H4 (cell line): ENCODE data around the gene KPNA1. TPM values are rescaled to one million over a fixed set of nuclear protein-coding genes. Genes with fewer than 3 reads are reported as not detected.
"Not testable (repeated sequence)": the region's sequence is repeated elsewhere in the genome, so short reads cannot be mapped to it uniquely, and the experiment has no call there.

Experiments
- DNase-seq: peaks from one replicate; pipeline ENCODE4 v3.0.0-alpha.2; 2015; ENCODE audit warnings: low spot score
- total RNA-seq: library from RNA; depleted of rRNA; stranded (reverse); fragments of >200 nt; shearing (Covaris generic); gene quantifications from 2 replicates; pipeline ENCODE4 v1.2.3, GENCODE V29; 2014

The KPNA1 gene
- total RNA-seq, 1 experiment from 2014 or later, result 43.5 TPM

- DNase-seq, result no peak
These were observed 5.0 kb upstream of the KPNA1 start for GRCh38 chr3:122519693-122520092.

- no peak for DNase-seq
These were observed 2.2 kb upstream of the KPNA1 start for GRCh38 chr3:122516846-122517360.

GRCh38 chr3:122515870-122516269, 1.1 kb upstream of the KPNA1 start:
- DNase-seq, result no peak

- no peak for DNase-seq
These were observed 305 bp upstream of the KPNA1 start for GRCh38 chr3:122515020-122515468.

GRCh38 chr3:122513386-122514122, 1.2 kb downstream of the KPNA1 start:
- DNase-seq, result peak; percentile 77

- DNase-seq, result no peak
These were observed 2.5 kb downstream of the KPNA1 start for GRCh38 chr3:122512284-122512683.

- no peak for DNase-seq
These were observed 3.7 kb downstream of the KPNA1 start for GRCh38 chr3:122510878-122511535.

- peak; percentile 93 for DNase-seq
These were observed 5.8 kb downstream of the KPNA1 start for GRCh38 chr3:122508944-122509343.

- no peak for DNase-seq
These were observed 6.4 kb downstream of the KPNA1 start for GRCh38 chr3:122508135-122508914.

- no peak for DNase-seq
These were observed 8.3 kb downstream of the KPNA1 start for GRCh38 chr3:122506450-122506849.

- no peak for DNase-seq
These were observed 9.1 kb downstream of the KPNA1 start for GRCh38 chr3:122505676-122506075.

GRCh38 chr3:122502941-122503340, 11.8 kb downstream of the KPNA1 start:
- DNase-seq, result no peak

GRCh38 chr3:122502139-122502538, 12.6 kb downstream of the KPNA1 start:
- DNase-seq, result no peak

- DNase-seq, result not testable (repeated sequence)
These were observed 13.8 kb downstream of the KPNA1 start for GRCh38 chr3:122500964-122501363.

GRCh38 chr3:122498152-122498551, 16.6 kb downstream of the KPNA1 start:
- DNase-seq, result no peak

- DNase-seq, result peak; percentile 93
These were observed 17.3 kb downstream of the KPNA1 start for GRCh38 chr3:122497425-122497824.

GRCh38 chr3:122496508-122496907, 18.2 kb downstream of the KPNA1 start:
- no peak for DNase-seq

GRCh38 chr3:122493296-122493695, 21.4 kb downstream of the KPNA1 start:
- DNase-seq, result peak; percentile 88

GRCh38 chr3:122488262-122488973, 26.3 kb downstream of the KPNA1 start:
- no peak for DNase-seq

- DNase-seq, result peak; percentile 65
These were observed 29.8 kb downstream of the KPNA1 start for GRCh38 chr3:122484985-122485384.

- DNase-seq, result no peak
These were observed 33.3 kb downstream of the KPNA1 start for GRCh38 chr3:122481390-122481789.

GRCh38 chr3:122476532-122476931, 38.2 kb downstream of the KPNA1 start:
- DNase-seq, result no peak
